AG10803 (cell line): Measurements from ENCODE around the gene LUZP2.

Experiments used
- DNase-seq: peaks from one replicate; pipeline ENCODE4 v3.0.0; 2010; ENCODE audit warnings: low read depth
- H3K4me3 ChIP-seq: 2 replicates; pipeline ENCODE4 v1.5.1; 2011; ENCODE audit warnings: mild to moderate bottlenecking, low read length, control low read depth
- CTCF ChIP-seq: conservative IDR thresholded peaks from 2 replicates; pipeline ENCODE4 v1.5.1; 2011; ENCODE audit warnings: mild to moderate bottlenecking, low read length, control low read depth, inconsistent platforms

Gene LUZP2

GRCh38 chr11:24819006-24819405 is 322.2 kb downstream of the LUZP2 start:
- no peak overlapping the region for H3K4me3 ChIP-seq
- no peak for DNase-seq
- no peak for TF ChIP-seq CTCF

- no peak for TF ChIP-seq CTCF
- no peak overlapping the region for H3K4me3 ChIP-seq
- DNase-seq: no peak
Measured at GRCh38 chr11:24819863-24820434, 323.1 kb downstream of the LUZP2 start.

GRCh38 chr11:24820541-24820940 is 323.7 kb downstream of the LUZP2 start:
- no peak for DNase-seq
- no peak for TF ChIP-seq CTCF
- H3K4me3 ChIP-seq: no peak overlapping the region

- DNase-seq: no peak
- no peak for TF ChIP-seq CTCF
Measured at GRCh38 chr11:24828938-24829605, 332.2 kb downstream of the LUZP2 start.

GRCh38 chr11:24833573-24833972 is 336.7 kb downstream of the LUZP2 start:
- no peak for TF ChIP-seq CTCF
- no peak for DNase-seq
- H3K4me3 ChIP-seq: no peak overlapping the region

More at GRCh38 chr11:24828938-24829605, 332.2 kb downstream of the LUZP2 start:
- no peak overlapping the region for H3K4me3 ChIP-seq

GRCh38 chr11:24837112-24837511 is 340.3 kb downstream of the LUZP2 start:
- no peak for TF ChIP-seq CTCF
- no peak for DNase-seq
- no peak overlapping the region for H3K4me3 ChIP-seq

GRCh38 chr11:24842308-24842707 is 345.5 kb downstream of the LUZP2 start:
- TF ChIP-seq CTCF: no peak
- no peak overlapping the region for H3K4me3 ChIP-seq
- DNase-seq: no peak
